ENCODE measurements around the gene ARL6IP1.

The ARL6IP1 gene

DNA sequence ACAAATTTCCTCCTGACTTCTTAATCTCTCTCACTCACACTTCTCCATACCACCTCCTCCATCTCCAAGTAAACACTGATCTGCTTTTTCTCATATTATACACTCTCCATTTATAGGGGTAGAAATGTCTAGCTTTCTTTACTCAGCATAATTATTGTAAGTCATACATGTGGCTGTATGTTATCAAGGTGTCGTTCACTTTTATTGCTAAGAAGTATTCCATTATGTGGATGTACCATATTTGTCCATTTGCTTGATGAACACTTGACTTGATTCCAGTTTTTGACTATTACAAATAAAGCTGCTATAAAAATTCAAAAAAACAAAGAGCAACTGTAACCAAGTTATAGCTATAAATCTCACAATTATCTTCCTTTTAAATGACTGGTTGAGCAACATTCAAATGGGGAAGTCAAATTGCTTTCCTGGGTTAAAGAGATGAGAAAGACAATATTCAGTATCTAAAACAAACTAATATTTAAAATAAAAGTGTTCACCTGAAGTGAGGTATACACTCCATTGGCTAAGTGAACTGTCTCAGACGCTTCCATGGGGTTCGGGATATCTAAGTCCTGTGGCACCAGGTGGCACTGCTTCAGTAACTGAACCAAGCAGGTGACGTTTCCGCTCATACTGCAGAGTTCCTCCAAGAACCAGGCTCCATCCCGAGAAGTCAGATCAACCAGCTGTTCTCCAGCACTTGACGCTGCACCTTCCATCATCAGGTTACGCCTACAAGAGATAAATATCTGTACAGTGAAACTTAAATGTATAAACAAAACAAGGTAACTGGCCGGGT lies 32.6 kb upstream of the ARL6IP1 start:
- TF ChIP-seq, protein P1, sequence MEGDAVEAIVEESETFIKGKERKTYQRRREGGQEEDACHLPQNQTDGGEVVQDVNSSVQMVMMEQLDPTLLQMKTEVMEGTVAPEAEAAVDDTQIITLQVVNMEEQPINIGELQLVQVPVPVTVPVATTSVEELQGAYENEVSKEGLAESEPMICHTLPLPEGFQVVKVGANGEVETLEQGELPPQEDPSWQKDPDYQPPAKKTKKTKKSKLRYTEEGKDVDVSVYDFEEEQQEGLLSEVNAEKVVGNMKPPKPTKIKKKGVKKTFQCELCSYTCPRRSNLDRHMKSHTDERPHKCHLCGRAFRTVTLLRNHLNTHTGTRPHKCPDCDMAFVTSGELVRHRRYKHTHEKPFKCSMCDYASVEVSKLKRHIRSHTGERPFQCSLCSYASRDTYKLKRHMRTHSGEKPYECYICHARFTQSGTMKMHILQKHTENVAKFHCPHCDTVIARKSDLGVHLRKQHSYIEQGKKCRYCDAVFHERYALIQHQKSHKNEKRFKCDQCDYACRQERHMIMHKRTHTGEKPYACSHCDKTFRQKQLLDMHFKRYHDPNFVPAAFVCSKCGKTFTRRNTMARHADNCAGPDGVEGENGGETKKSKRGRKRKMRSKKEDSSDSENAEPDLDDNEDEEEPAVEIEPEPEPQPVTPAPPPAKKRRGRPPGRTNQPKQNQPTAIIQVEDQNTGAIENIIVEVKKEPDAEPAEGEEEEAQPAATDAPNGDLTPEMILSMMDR (IDR thresholded peaks at IDR 0.05; ENCODE audit: extremely low read depth, missing control alignments): no peak
- no peak for DNase-seq (ENCODE audit: low spot score)

DNA sequence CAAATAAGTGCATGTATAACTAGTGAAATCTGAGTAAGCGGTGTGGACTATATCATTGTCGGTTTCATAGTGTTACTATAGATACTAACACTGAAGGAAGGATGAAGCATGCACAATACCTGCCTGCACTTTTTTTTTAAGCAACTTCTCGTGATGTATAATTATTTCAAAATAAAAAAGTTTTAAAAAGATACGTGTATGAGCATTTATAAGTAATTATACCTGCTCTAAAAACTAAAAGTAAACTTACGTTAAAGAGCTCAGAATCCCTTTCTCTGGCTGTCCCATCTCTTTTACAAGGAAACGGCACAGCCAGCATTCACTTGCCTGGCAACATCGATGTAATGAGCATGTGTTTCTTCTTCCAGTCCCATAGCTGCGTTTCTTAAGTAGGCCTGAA lies 31.3 kb upstream of the ARL6IP1 start:
- TF ChIP-seq, protein P1 (IDR thresholded peaks at IDR 0.05; ENCODE audit: extremely low read depth, missing control alignments): no peak
- no peak for DNase-seq (ENCODE audit: low spot score)

DNA sequence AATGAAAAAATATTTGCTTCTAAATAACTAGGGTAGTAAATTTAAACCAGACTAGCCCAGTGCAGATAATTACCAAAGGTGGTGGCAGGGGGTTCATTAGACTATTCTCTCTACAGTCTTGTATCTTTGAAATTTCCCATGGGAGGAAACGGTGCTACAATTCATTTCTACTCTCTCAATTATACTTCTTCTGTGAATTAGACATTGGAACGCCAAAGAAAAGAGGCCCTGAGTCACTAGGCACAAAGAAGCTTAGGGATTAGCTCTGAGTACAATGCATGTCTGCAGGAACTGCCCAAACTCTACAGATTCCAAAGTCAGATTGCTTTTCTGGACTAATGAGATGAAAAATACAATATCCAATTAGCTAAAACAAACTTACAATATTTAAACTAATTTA lies 30.7 kb upstream of the ARL6IP1 start:
- TF ChIP-seq, protein P1 (IDR thresholded peaks at IDR 0.05; ENCODE audit: extremely low read depth, missing control alignments): no peak
- DNase-seq (ENCODE audit: low spot score): no peak

DNA sequence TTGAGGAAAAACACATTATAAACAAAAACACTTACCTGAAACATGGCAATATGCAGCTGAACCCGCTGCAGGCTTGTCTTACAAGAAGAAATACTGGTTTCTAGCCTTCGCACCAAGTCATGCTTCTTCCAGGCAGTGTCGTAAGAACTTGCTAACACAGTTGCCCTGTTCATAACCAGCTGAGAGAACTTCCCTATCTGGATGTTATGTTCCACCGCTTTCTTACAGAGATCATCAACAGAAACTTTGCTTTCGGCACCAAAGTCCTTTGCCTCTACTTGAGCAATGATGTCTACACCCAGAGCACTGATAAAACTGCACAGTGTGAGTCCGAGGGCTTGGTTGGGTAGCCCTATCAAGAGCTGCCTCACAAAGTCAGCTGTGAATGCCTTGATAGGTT lies 27.9 kb upstream of the ARL6IP1 start:
- TF ChIP-seq, protein P1 (IDR thresholded peaks at IDR 0.05; ENCODE audit: extremely low read depth, missing control alignments): no peak
- DNase-seq (ENCODE audit: low spot score): no peak

DNA sequence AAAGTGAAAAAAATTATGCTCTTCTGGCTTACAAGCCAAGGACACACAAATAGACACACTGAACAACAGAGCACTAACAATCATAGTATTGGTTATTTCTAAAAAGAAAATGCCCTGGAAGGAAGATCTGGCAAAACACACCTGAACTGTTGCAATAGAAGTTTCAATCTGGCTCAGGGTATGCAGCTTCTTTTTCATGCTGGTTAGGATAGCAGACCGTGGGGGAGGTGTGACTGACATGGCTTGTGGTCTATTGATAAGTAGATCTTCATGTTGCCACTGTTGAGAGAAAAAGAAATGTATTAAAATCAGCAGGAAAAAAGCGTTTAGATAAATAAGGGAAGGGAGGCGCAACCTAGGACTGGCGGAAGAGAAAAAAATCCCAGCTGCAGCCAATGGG lies 26.5 kb upstream of the ARL6IP1 start:
- no peak for DNase-seq (ENCODE audit: low spot score)
- TF ChIP-seq, protein P1 (IDR thresholded peaks at IDR 0.05; ENCODE audit: extremely low read depth, missing control alignments): no peak

DNA sequence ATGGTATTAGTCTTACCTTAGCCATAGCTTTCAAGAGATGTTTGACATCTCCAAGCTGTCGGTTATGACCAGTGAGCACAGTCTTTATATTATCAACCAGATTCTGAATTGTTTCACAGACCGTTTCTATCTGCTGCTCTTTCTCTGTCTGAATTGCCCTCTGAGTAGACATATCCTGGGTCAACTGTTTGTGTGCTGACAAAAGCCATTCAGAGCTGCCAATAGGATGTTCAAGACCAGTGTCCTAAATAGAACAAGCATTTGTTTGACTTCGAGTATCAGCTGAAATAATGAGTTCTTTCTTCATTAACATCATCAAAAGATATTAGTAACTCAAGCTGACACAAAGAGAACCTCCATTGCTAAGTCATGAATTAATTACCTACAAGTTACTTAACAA lies 14.9 kb upstream of the ARL6IP1 start:
- TF ChIP-seq, protein P1 (IDR thresholded peaks at IDR 0.05; ENCODE audit: extremely low read depth, missing control alignments): no peak
- DNase-seq (ENCODE audit: low spot score): no peak

DNA sequence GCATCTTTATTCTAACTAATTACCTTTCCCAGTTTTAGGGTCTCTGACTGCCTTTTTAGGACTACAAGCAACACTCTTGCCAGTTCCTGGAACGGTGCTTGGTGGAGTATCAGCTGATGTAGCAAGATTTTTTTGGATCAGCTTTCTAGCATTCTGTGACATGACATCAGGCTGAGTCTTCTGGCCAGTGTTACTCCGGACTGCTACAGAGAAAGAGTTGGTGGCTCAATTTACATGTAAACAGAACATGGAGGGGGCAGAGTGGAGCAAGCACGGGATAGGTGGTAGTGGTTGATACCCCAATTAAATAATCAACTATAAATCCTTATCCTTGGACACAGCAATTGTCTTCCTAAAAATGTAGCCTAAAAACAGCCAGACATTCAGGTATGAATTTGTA lies 10.6 kb upstream of the ARL6IP1 start:
- TF ChIP-seq, protein P1 (IDR thresholded peaks at IDR 0.05; ENCODE audit: extremely low read depth, missing control alignments): no peak
- DNase-seq (ENCODE audit: low spot score): no peak
